DND-41 (cell line): ENCODE measurements around the gene TMIE.

ENCODE experiments used
- ATAC-seq: fragments of 200-7000 bp; cut with Tn5 transposase; 3 replicates; pipeline ENCODE4 v1.9.1; 2021; ENCODE audit warnings: low read depth; ENCODE audit not compliant: insufficient read depth
- DNase-seq: peaks from one replicate; pipeline ENCODE4 v3.0.0-alpha.2; 2020
- H2AFZ ChIP-seq: 2 replicates; pipeline ENCODE4 v1.6.0; 2012; ENCODE audit warnings: low read depth, low read length
- H3K27ac ChIP-seq: 2 replicates; pipeline ENCODE4 v1.5.1; 2012; ENCODE audit warnings: low read length, inconsistent platforms
- H3K27me3 ChIP-seq: fragments of 200-600 bp; sonication (generic); 2 replicates; pipeline ENCODE4 v1.6.0; 2012; ENCODE audit warnings: low read length, mild to moderate bottlenecking, inconsistent platforms; ENCODE audit not compliant: insufficient read depth, poor library complexity
- H3K36me3 ChIP-seq: 2 replicates; pipeline ENCODE4 v1.5.1; 2012; ENCODE audit warnings: low read length, inconsistent platforms; ENCODE audit not compliant: insufficient read depth
- H3K4me1 ChIP-seq: 2 replicates; pipeline ENCODE4 v1.5.1; 2012; ENCODE audit warnings: mild to moderate bottlenecking, low read length; ENCODE audit not compliant: insufficient read depth
- H3K4me2 ChIP-seq: 2 replicates; pipeline ENCODE4 v1.6.0; 2012; ENCODE audit warnings: mild to moderate bottlenecking, moderate library complexity, low read length, inconsistent platforms; ENCODE audit not compliant: insufficient read depth
- H3K4me3 ChIP-seq, 2 experiments: fragments of 200-600 bp in 1 of 2; shearing (Covaris generic) in 1 of 2; 2 replicates each; pipeline ENCODE4 v1.5.1; 2012 to 2016; ENCODE audit warnings: inconsistent platforms in 2 of 2, low read length in 2 of 2, mild to moderate bottlenecking in 2 of 2, low read depth in 1 of 2, moderate library complexity in 1 of 2
- H3K79me2 ChIP-seq: 2 replicates; pipeline ENCODE4 v1.6.0; 2012; ENCODE audit warnings: low read length, inconsistent platforms; ENCODE audit not compliant: insufficient read depth
- H3K9ac ChIP-seq: 2 replicates; pipeline ENCODE4 v1.6.0; 2012; ENCODE audit warnings: low read depth, mild to moderate bottlenecking, inconsistent platforms, low read length, moderate library complexity
- H3K9me3 ChIP-seq: 2 replicates; pipeline ENCODE4 v1.5.1; 2012; ENCODE audit warnings: low read length, moderate library complexity, mild to moderate bottlenecking, inconsistent platforms; ENCODE audit not compliant: insufficient read depth, severe bottlenecking
- H4K20me1 ChIP-seq: 2 replicates; pipeline ENCODE4 v1.6.0; 2012; ENCODE audit warnings: low read length; ENCODE audit not compliant: insufficient read depth
- CTCF ChIP-seq: IDR thresholded peaks from 2 replicates; pipeline ENCODE4 v1.5.1; 2012; ENCODE audit warnings: borderline replicate concordance, low read length, moderate library complexity, mild to moderate bottlenecking; ENCODE audit not compliant: poor library complexity, severe bottlenecking; ENCODE audit errors: extremely low read depth
- EZH2 ChIP-seq: IDR thresholded peaks from 3 replicates; pipeline ENCODE4 v1.6.1; 2012; ENCODE audit warnings: borderline replicate concordance, low read depth, mild to moderate bottlenecking, moderate library complexity, low read length, inconsistent platforms; ENCODE audit not compliant: severe bottlenecking

TMIE gene

GRCh38 chr3:46705751-46706552 is 4.8 kb downstream of the TMIE start:
- Histone ChIP-seq H3K4me1 (no peaks in the 10 kb centered on the region), H3K36me3 (no peaks in the 10 kb centered on the region), H3K27me3 (no peaks in the 10 kb centered on the region), H3K4me3 (no peak overlapping the region), H3K9me3 (no peaks in the 10 kb centered on the region), H3K9ac (no peak overlapping the region), H3K79me2 (no peaks in the 10 kb centered on the region), H3K4me2 (no peak overlapping the region), H3K27ac (no peak overlapping the region), H4K20me1 (no peaks in the 10 kb centered on the region), H2AFZ (no peak overlapping the region)
- DNase-seq (no peak), ATAC-seq (no peak)
- TF ChIP-seq CTCF: peak; percentile 4
- no peak for TF ChIP-seq EZH2

GRCh38 chr3:46706771-46707582 is 5.8 kb downstream of the TMIE start:
- no peaks in the 10 kb centered on the region for H3K9me3 ChIP-seq
- no peak for DNase-seq
- H3K27ac ChIP-seq: no peak overlapping the region
- H3K4me2 ChIP-seq: no peak overlapping the region
- H2AFZ ChIP-seq: no peak overlapping the region
- TF ChIP-seq EZH2 (no peak), CTCF (no peak)
- H3K36me3 ChIP-seq: no peaks in the 10 kb centered on the region
- no peak overlapping the region for H3K4me3 ChIP-seq
- no peaks in the 10 kb centered on the region for H3K27me3 ChIP-seq
- no peak overlapping the region for H3K9ac ChIP-seq
- no peak for ATAC-seq
- H3K79me2 ChIP-seq: no peaks in the 10 kb centered on the region
- H3K4me1 ChIP-seq: no peaks in the 10 kb centered on the region
- H4K20me1 ChIP-seq: no peaks in the 10 kb centered on the region

GRCh38 chr3:46707601-46708011 is 6.4 kb downstream of the TMIE start:
- Histone ChIP-seq H3K4me3 (no peak overlapping the region), H3K36me3 (no peaks in the 10 kb centered on the region), H3K79me2 (no peaks in the 10 kb centered on the region), H2AFZ (no peak overlapping the region), H3K4me1 (no peaks in the 10 kb centered on the region), H3K27me3 (no peaks in the 10 kb centered on the region), H3K9me3 (no peaks in the 10 kb centered on the region), H3K9ac (no peak overlapping the region), H3K4me2 (no peak overlapping the region), H3K27ac (no peak overlapping the region), H4K20me1 (no peaks in the 10 kb centered on the region)
- no peak for TF ChIP-seq CTCF
- no peak for TF ChIP-seq EZH2
- ATAC-seq (no peak), DNase-seq (no peak)
